ENCODE data around the gene ATOH8. TPM values are rescaled to one million over a fixed set of nuclear protein-coding genes. Genes with fewer than 3 reads are reported as not detected.
A peak's percentile ranks its signal among the peaks of the same experiment; 100 is the strongest.

ATOH8 gene
- total RNA-seq, 1 donor from 2014 or later: 93.6 TPM

DNA sequence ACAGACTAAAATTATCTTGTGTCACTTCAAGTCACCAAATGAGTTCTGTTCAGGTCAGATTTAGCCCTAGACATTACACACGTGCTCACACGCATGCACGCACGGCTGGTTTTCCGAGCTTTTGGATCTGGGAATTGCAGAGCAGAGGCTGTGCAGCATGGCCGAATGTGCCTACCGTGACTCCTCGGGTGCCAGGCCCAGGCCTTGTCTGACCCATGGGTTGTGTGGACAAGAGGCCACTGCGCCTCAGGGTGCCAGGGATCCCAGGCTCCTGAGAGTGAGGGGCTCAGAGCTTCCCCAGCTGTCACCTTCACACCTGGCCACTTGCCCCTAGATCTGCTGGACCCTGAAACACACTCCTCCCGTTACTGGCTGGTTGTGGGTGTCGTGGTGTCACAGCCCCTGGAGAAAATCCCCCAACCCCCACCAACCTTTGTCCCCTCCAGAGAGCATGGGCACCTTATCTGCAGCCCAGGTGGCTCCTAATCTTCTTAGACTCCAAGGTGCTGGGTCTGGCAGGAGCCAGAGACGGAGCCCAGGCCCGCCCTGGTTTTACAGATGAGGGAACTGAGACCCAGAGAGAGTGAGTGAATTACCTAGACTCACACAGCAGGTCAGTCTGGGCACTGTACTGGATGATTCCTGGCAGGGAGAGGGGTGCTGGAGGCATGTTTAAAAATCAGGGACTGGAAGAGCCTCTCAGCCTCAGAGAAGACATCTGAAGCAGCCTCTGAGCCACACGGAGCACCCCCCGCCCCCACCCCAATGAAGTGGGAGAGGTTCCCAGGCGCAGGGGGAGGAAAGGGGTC lies 56.8 kb downstream of the ATOH8 start:
- Histone ChIP-seq H3K4me1 (peaks cover 24% of the 10 kb centered on the region), H3K4me3 (no peak overlapping the region), H3K27ac (peak overlapping the region; percentile 75), H3K36me3 (no peaks in the 10 kb centered on the region), H3K9me3 (no peaks in the 10 kb centered on the region), H3K27me3 (no peaks in the 10 kb centered on the region)
- no peak for DNase-seq
- TF ChIP-seq, protein P1, sequence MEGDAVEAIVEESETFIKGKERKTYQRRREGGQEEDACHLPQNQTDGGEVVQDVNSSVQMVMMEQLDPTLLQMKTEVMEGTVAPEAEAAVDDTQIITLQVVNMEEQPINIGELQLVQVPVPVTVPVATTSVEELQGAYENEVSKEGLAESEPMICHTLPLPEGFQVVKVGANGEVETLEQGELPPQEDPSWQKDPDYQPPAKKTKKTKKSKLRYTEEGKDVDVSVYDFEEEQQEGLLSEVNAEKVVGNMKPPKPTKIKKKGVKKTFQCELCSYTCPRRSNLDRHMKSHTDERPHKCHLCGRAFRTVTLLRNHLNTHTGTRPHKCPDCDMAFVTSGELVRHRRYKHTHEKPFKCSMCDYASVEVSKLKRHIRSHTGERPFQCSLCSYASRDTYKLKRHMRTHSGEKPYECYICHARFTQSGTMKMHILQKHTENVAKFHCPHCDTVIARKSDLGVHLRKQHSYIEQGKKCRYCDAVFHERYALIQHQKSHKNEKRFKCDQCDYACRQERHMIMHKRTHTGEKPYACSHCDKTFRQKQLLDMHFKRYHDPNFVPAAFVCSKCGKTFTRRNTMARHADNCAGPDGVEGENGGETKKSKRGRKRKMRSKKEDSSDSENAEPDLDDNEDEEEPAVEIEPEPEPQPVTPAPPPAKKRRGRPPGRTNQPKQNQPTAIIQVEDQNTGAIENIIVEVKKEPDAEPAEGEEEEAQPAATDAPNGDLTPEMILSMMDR (IDR thresholded peaks at IDR 0.05): no peak
- ATAC-seq: no peak
- intact Hi-C loops (cut with DNase I): loop anchor here (5.0 to 10.0 kb wide), 2 partner anchors 83 to 176 kb away; no protein-coding TSS in a partner anchor

DNA sequence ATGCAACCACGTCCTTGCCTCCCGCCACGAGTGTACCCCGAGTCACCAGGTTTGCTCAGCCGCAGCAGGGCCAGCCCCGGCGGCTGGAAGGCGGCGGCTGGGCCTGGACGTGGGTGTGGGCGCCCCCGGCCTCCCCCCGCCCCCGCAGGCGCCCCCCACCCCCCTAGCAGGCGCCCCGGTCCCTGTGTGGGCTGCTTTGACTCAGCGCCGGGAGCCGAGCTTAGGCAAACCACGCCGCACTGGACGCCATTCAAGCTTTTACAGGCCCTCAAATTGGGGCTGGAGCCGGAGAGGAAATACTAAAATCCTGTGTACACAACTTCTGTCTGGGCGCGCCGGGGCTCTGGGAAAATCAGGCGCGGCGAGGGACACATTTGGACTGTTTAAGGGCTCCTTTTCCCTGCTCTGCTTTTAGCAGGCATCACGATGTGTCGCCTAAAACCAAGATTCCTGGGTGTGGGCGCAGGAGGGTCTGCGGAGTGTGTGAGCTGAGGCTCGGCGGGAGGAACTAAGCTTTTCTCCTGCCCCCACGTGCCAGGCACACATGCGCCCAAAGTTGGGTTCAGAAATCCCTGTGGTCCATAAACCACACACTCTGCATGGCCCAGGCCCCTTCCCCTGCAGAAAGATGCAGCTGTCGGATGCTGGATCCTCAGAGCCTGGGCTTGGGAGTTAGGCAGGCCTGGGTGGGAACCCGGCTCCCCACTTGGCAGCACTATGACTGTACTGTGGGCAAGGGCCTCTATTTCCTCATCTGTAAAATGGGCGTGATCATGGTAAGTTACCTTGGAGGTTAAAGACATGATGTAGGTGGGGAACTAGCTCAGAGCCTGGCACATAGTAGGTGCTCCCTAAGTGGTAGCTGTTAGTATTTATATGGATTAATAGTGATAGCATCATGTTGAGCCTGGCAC lies 57.6 kb downstream of the ATOH8 start:
- H3K9me3 ChIP-seq: no peaks in the 10 kb centered on the region
- ATAC-seq (peak; percentile 36), DNase-seq (peak; percentile 79)
- peaks cover 24% of the 10 kb centered on the region for H3K4me1 ChIP-seq
- H3K36me3 ChIP-seq: no peaks in the 10 kb centered on the region
- H3K4me3 ChIP-seq: no peak overlapping the region
- TF ChIP-seq, protein P1 (IDR thresholded peaks at IDR 0.05): no peak
- intact Hi-C loops (cut with DNase I): loop anchor here (5.0 to 10.0 kb wide), 2 partner anchors 84 to 177 kb away; no protein-coding TSS in a partner anchor
- peak overlapping the region; percentile 75 for H3K27ac ChIP-seq
- H3K27me3 ChIP-seq: no peaks in the 10 kb centered on the region

DNA sequence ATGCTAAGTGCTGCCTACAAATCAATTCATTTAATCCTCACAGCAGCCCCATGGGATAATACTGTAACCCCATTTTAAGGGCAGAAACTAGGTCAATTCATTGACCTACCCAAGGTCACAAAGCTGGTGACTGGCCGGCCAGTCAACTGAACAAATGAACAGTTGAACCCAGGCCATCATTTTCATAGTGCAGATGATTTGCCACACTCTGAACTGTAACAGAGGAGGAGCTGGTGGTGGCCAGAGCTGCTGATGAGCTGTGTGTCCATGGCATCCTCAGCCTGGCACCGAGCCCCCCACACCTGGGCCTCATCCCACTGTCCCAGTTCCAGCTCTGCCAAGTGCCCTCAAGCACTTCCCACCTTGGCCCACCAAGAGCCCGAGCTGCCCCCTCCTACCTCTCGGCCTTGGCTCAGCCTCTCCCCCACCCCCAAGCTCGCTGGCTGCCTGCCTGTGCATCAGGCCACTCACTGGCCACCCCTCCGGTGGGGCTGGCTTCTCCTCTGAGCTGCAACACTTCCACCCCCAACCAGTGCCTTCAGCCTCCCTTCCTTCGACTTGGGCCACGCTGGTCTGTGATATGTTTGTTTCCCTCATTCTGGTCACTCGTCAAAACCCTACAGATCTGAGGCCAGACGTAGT lies 58.4 kb downstream of the ATOH8 start:
- Histone ChIP-seq H3K27ac (peak overlapping the region; percentile 75), H3K9me3 (no peaks in the 10 kb centered on the region), H3K36me3 (no peaks in the 10 kb centered on the region), H3K27me3 (no peaks in the 10 kb centered on the region), H3K4me3 (no peak overlapping the region), H3K4me1 (peaks cover 24% of the 10 kb centered on the region)
- intact Hi-C loops (cut with DNase I): loop anchor here (5.0 to 10.0 kb wide), 2 partner anchors 85 to 177 kb away; no protein-coding TSS in a partner anchor
- ATAC-seq (peak; percentile 5), DNase-seq (no peak)
- TF ChIP-seq, protein P1 (IDR thresholded peaks at IDR 0.05): no peak

DNA sequence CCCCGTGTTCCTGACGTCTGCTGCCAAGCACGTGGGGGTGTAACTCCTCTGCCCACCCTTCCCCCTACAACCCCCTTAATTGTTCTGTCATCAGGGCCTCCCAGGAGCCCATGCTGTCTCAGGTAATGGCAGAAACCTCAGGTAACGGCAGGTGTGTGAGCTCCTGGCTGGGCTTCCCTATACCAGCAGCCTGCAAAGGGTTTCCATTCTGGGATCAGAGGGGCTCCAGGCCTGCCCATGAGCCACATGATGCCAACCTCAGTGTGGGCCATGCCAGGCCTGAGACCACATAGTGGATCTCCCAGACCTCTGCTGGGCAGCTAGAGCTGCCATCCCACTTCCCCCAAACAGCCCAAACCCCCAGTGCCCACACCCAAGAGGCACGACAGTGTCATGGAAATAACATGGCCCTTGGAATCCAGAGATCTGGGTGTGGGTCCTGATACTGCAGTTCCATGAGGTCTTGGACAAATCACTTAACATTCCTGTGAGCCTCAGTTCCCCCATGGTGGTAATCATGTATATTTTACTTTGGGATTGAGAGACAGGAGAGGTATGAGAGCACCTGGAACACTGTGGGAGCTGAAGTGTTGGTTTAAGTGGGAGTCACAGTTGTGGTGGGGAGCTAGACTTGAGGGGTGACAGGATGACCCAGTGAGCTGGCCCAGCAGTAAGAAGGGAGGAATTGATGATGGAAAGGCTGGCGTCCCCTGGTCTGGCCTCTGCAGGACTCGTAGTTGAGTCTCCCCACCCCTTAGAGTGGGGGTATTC lies 59.6 kb downstream of the ATOH8 start:
- TF ChIP-seq, protein P1 (IDR thresholded peaks at IDR 0.05): no peak
- Histone ChIP-seq H3K4me1 (peaks cover 24% of the 10 kb centered on the region), H3K4me3 (no peak overlapping the region), H3K9me3 (no peaks in the 10 kb centered on the region), H3K36me3 (no peaks in the 10 kb centered on the region), H3K27ac (no peak overlapping the region), H3K27me3 (no peaks in the 10 kb centered on the region)
- ATAC-seq (no peak), DNase-seq (no peak)
- intact Hi-C loops (cut with DNase I): loop anchor here (5.0 to 10.0 kb wide), 2 partner anchors 86 to 179 kb away; no protein-coding TSS in a partner anchor
